GM20000 (cell line): Measurements from ENCODE around the gene PPP1R3D.

ENCODE experiments used
- DNase-seq: peaks from one replicate; pipeline ENCODE4 v3.0.0; 2012; ENCODE audit warnings: low spot score
- CTCF ChIP-seq: IDR thresholded peaks from 2 replicates; pipeline ENCODE4 v1.5.1; 2012; ENCODE audit warnings: mild to moderate bottlenecking, control low read depth; ENCODE audit errors: extremely low read depth, missing control alignments

Gene PPP1R3D

DNA sequence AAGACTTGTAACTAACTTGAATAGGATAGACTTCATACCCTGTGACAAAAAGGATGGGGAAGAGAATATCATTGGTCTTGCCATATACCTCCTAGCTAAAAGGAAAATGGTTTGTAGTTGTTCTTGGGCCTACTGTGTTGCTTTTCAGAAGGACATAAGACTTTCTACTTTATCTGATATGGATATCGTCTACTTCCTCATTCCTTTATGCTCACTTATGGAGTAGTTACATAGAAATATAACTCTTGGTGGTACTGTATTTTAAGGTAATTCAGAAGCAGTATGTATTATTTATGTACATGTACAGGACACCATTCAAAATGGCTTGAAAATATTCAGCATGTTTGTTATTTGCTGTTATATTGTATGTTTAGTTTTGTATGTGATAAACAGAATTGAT, 8.1 kb upstream of the PPP1R3D start:
- no peak for DNase-seq
- TF ChIP-seq CTCF = no peak

DNA sequence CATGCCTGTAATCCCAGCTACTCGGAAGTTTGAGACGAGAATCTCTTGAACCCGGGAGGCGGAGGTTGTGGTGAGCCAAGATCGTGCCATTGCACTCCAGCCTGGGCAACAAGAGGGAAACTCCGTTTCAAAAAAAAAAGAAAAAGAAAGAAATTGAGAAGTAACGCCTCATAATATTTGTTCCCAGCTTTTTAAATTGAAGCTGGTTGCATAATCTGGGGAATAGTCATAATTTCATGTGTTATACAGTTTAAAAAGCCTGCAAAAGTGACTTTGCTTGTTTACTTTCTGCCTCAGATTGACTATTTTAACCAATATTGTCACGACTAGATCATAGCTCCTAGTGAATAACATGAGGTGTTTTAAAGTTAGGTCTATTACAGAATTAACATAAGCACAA, 7.3 kb upstream of the PPP1R3D start:
- DNase-seq = no peak
- TF ChIP-seq CTCF = no peak

DNA sequence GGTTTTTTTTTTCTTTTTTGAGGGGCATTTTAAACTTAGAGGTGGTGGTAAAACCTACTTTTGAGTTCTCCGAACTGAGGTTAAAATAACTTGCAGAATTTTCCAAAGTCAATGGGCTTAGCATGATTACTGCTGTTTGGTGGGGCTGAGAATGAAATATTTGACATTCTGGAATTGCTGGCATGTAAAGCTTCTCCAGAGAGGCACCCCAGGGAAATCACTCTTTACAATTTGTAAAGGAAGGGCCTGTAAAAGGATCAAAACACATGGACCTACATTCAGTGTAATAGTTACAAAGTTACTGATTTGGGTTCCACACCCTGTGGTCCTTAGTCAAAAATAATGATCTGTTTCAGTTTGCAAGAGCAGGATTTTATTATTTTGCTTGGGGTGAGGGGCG, 5.6 kb upstream of the PPP1R3D start:
- no peak for DNase-seq
- no peak for TF ChIP-seq CTCF

DNA sequence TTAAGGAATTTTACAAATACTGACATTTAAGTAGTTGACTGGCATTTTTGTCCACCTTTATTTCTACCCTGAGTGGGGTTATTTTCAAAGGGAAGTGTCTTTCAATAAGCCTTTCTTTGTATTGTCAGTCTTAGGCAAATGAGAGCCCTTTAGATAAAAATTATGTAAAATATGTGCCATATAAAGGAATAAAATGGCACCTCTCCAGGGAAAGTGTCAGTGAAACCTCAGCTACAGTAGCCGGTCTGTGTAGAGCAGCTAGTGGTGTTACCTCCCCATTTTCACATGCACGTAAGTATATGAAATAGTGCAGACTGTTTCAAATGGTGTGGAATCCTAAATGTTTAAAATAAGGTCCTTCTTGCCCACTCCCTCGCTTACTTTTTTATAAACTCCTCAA, 5.1 kb upstream of the PPP1R3D start:
- TF ChIP-seq CTCF = no peak
- no peak for DNase-seq

DNA sequence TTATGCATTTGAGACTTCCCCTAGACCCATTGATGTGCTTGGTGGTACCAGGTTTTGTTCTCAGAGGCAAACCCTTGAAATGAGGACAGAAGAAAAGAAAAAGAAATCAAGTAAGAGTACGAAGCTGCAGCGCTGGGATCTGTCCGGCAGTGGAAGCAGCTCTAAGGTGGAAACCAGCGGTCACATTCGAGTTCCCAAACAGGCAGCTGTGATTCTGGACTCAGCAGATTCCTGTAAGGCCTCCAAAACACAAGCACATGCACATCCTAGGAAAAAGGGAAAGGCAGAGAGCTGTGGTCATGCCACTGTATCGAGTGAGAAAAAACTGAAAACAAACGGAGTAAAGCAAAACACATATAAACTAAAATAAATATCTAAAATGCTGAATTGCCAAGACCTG, 4.6 kb upstream of the PPP1R3D start:
- TF ChIP-seq CTCF = no peak
- DNase-seq = no peak

DNA sequence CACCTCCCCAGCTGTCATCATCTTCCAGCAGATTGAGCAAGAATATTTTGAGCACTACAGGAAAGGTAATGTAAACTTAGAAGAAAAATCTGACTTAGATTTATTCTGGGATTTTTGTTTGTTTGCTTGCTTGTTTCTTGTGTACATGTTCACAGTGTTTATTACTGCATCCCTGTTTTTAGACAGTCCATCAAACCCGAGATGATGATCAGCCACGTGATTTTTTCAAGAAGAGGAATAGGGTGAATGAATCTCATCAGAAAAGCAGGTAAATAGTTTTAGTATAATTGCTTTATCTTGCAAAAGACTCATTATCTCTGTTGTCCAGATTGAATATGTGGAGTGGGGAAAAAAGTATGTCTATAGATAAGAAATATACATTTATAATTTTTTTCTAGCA, 2.1 kb upstream of the PPP1R3D start:
- TF ChIP-seq CTCF = no peak
- DNase-seq = no peak

DNA sequence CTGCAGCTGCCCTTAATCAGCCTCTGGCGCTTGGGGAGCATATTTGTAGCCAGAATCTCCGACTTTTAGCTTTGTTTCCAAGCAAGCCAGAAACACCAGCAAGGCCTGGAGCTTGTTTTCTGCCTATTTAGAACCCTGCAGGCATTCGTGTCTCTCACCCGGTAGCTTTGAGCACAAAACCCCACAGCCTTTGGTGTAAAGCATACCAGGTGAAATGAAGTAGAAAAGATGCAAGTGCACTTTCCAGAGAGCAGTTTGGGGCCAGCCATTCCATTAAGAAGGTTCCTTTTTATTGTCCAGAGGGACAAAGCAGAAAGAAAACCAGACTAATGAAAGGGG, 820 bp upstream of the PPP1R3D start:
- no peak for DNase-seq
- no peak for TF ChIP-seq CTCF

GRCh38 chr20:59939879-59940128, 301 bp downstream of the PPP1R3D start:
- no peak for DNase-seq
- no peak for TF ChIP-seq CTCF
